IMR-90 (cell line): ENCODE data around the gene ELANE. TPM values are rescaled to one million over a fixed set of nuclear protein-coding genes. Genes with fewer than 3 reads are reported as not detected.

ENCODE experiments used
- ATAC-seq: fragments of 200-7000 bp; cut with Tn5 transposase; 2 replicates; pipeline ENCODE4 v1.9.1; 2020; ENCODE audit warnings: low read depth, mild to moderate bottlenecking, moderate library complexity
- BruUV-seq: library from RNA; stranded (reverse); fragments of 400-500 nt; replicated peaks from 2 replicates; lab custom pipeline; 2021; lab: Mats Ljungman, UMichigan
- CTCF ChIA-PET: fragments of 300-600 bp; formaldehyde crosslinking; extraction: SDS; loops from one replicate; lab custom pipeline; 2021; ENCODE audit warnings: antibody characterized with exemption; lab: Yijun Ruan, JAX
- POLR2A ChIA-PET: fragments of 300-600 bp; sonication (Branson Sonifier 250); formaldehyde crosslinking; loops from one replicate; lab custom pipeline; 2022; ENCODE audit warnings: antibody characterized with exemption; ENCODE audit not compliant: unreplicated experiment; lab: Charles Lee
- DNase-seq: peaks from one replicate; pipeline ENCODE4 v3.0.0; 2013
- H2AFZ ChIP-seq: replicated peaks from 2 replicates; pipeline ENCODE3; 2013; ENCODE audit warnings: low read length, mild to moderate bottlenecking; ENCODE audit not compliant: poor library complexity
- H2AK5ac ChIP-seq: 2 replicates; pipeline ENCODE4 v1.6.1; 2013; ENCODE audit warnings: low read depth, low read length, inconsistent platforms
- H2AK9ac ChIP-seq: replicated peaks from 2 replicates; pipeline ENCODE3; 2013; ENCODE audit warnings: mild to moderate bottlenecking, low read depth, low read length, moderate library complexity; ENCODE audit not compliant: poor library complexity
- H2BK120ac ChIP-seq: 2 replicates; pipeline ENCODE4 v1.6.1; 2013; ENCODE audit warnings: low read depth, low read length, inconsistent platforms
- H2BK15ac ChIP-seq: 3 replicates; pipeline ENCODE4 v1.6.1; 2013; ENCODE audit warnings: low read depth, low read length, inconsistent platforms
- H2BK20ac ChIP-seq: 2 replicates; pipeline ENCODE4 v1.6.1; 2013; ENCODE audit warnings: low read depth, mild to moderate bottlenecking, inconsistent platforms, low read length, moderate library complexity
- H2BK5ac ChIP-seq: 2 replicates; pipeline ENCODE4 v1.6.1; 2013; ENCODE audit warnings: mild to moderate bottlenecking, low read depth, low read length, inconsistent platforms; ENCODE audit not compliant: poor library complexity, severe bottlenecking
- H3K14ac ChIP-seq: replicated peaks from 2 replicates; pipeline ENCODE4 v1.6.1; 2013; ENCODE audit warnings: low read depth, low read length, inconsistent platforms
- H3K18ac ChIP-seq: 2 replicates; pipeline ENCODE4 v1.6.1; 2013; ENCODE audit warnings: low read depth, low read length, control low read depth
- H3K23ac ChIP-seq: 2 replicates; pipeline ENCODE4 v1.6.1; 2013; ENCODE audit warnings: low read depth, low read length, inconsistent platforms
- H3K27ac ChIP-seq: 2 replicates; pipeline ENCODE4 v1.5.1; 2013; ENCODE audit warnings: mild to moderate bottlenecking, control low read depth, low read length; ENCODE audit not compliant: insufficient read depth
- H3K27me3 ChIP-seq: 2 replicates; pipeline ENCODE4 v1.6.1; 2013; ENCODE audit warnings: low read length; ENCODE audit not compliant: control insufficient read depth, insufficient read depth
- H3K36me3 ChIP-seq: 2 replicates; pipeline ENCODE4 v1.6.1; 2013; ENCODE audit warnings: low read length, mixed read lengths; ENCODE audit not compliant: control insufficient read depth, insufficient read depth
- H3K4ac ChIP-seq: 2 replicates; pipeline ENCODE4 v1.6.1; 2013; ENCODE audit warnings: low read depth, low read length, inconsistent platforms
- H3K4me1 ChIP-seq: 2 replicates; pipeline ENCODE4 v1.6.1; 2013; ENCODE audit warnings: low read length, mixed read lengths; ENCODE audit not compliant: control insufficient read depth, insufficient read depth
- H3K4me2 ChIP-seq: 2 replicates; pipeline ENCODE4 v1.6.1; 2013; ENCODE audit warnings: low read depth, mild to moderate bottlenecking, control low read depth, low read length, moderate library complexity
- H3K4me3 ChIP-seq: 2 replicates; pipeline ENCODE4 v1.5.1; 2013; ENCODE audit warnings: low read depth, mild to moderate bottlenecking, control low read depth, low read length, moderate library complexity; ENCODE audit not compliant: insufficient read depth
- H3K56ac ChIP-seq: 2 replicates; pipeline ENCODE4 v1.6.1; 2013; ENCODE audit warnings: low read length, inconsistent platforms; ENCODE audit not compliant: insufficient read depth; ENCODE audit errors: extremely low read depth
- H3K79me1 ChIP-seq, 2 experiments: 2 replicates each; pipeline ENCODE4 v1.6.1; 2013; ENCODE audit warnings: low read length in 2 of 2, inconsistent platforms in 1 of 2, low read depth in 1 of 2
- H3K9ac ChIP-seq: 2 replicates; pipeline ENCODE4 v1.6.1; 2013; ENCODE audit warnings: low read depth, low read length, control low read depth
- H3K9me1 ChIP-seq: 2 replicates; pipeline ENCODE4 v1.6.1; 2013; ENCODE audit warnings: low read length, inconsistent platforms; ENCODE audit not compliant: insufficient read depth
- H3K9me3 ChIP-seq: 2 replicates; pipeline ENCODE4 v1.6.1; 2013; ENCODE audit warnings: low read length; ENCODE audit not compliant: control insufficient read depth, insufficient read depth
- H4K20me1 ChIP-seq: 2 replicates; pipeline ENCODE4 v1.6.1; 2013; ENCODE audit warnings: low read length, inconsistent platforms; ENCODE audit not compliant: insufficient read depth
- H4K5ac ChIP-seq: 2 replicates; pipeline ENCODE4 v1.6.1; 2013; ENCODE audit warnings: mild to moderate bottlenecking, low read depth, low read length, control low read depth
- H4K8ac ChIP-seq, 2 experiments: 2 replicates each; pipeline ENCODE4 v1.6.1; 2013; ENCODE audit warnings: low read depth in 2 of 2, low read length in 2 of 2, control low read depth in 1 of 2, inconsistent platforms in 1 of 2
- H4K91ac ChIP-seq: 2 replicates; pipeline ENCODE4 v1.6.1; 2013; ENCODE audit warnings: low read depth, low read length, inconsistent platforms; ENCODE audit not compliant: insufficient read depth
- BHLHE40 ChIP-seq: fragments of 150-350 bp; IDR thresholded peaks from 2 replicates; pipeline ENCODE4 v1.6.1; 2016; ENCODE audit warnings: mild to moderate bottlenecking, low read depth, low read length
- CHD1 ChIP-seq: IDR thresholded peaks from 2 replicates; pipeline ENCODE4 v1.6.1; 2012; ENCODE audit warnings: low read depth, low read length, improper control_type of control experiment
- ELK1 ChIP-seq: fragments of 150-350 bp; IDR thresholded peaks from 2 replicates; pipeline ENCODE4 v1.6.1; 2016; ENCODE audit warnings: low read depth, mild to moderate bottlenecking, low read length, moderate library complexity, borderline replicate concordance
- FOS ChIP-seq: fragments of 150-350 bp; IDR thresholded peaks from 2 replicates; pipeline ENCODE4 v1.6.1; 2016; ENCODE audit warnings: low read depth, low read length
- MAFK ChIP-seq: IDR thresholded peaks from 2 replicates; pipeline ENCODE4 v1.6.1; 2012; ENCODE audit warnings: low read depth, low read length, improper control_type of control experiment
- MAZ ChIP-seq: IDR thresholded peaks from 2 replicates; pipeline ENCODE4 v1.6.1; 2012; ENCODE audit warnings: low read depth, mild to moderate bottlenecking, low read length, improper control_type of control experiment, moderate library complexity, borderline replicate concordance
- MXI1 ChIP-seq: IDR thresholded peaks from 2 replicates; pipeline ENCODE4 v1.6.1; 2012; ENCODE audit warnings: low read depth, mild to moderate bottlenecking, low read length, moderate library complexity, borderline replicate concordance
- NFE2L2 ChIP-seq: fragments of 150-350 bp; IDR thresholded peaks from 2 replicates; pipeline ENCODE4 v1.6.1; 2016; ENCODE audit warnings: low read depth, mild to moderate bottlenecking, low read length
- POLR2A ChIP-seq: IDR thresholded peaks from 2 replicates; pipeline ENCODE4 v1.6.1; 2012; ENCODE audit warnings: mild to moderate bottlenecking, low read depth, low read length
- RAD21 ChIP-seq: IDR thresholded peaks from 2 replicates; pipeline ENCODE4 v1.6.1; 2012; ENCODE audit warnings: low read length, improper control_type of control experiment
- RCOR1 ChIP-seq: IDR thresholded peaks from 2 replicates; pipeline ENCODE4 v1.6.1; 2012; ENCODE audit warnings: mild to moderate bottlenecking, low read length, improper control_type of control experiment; ENCODE audit not compliant: insufficient replicate concordance
- RFX5 ChIP-seq: IDR thresholded peaks from 2 replicates; pipeline ENCODE4 v1.8.0; 2012; ENCODE audit warnings: low read depth, mild to moderate bottlenecking, low read length, moderate library complexity
- WGBS, 2 experiments: methylation state at CpG; one replicate each; pipeline versions ENCODE4 v1.1.5 to v1.1.7; 2013; ENCODE audit warnings: missing lambda C conversion rate in 2 of 2; ENCODE audit not compliant: insufficient read length in 1 of 2; ENCODE audit errors: extremely low coverage in 2 of 2; 5-methylcytosine and 5-hydroxymethylcytosine counted together
- dilution Hi-C: fragments of 300-500 bp; cut with HindIII; formaldehyde crosslinking; loops from one replicate; pipeline ENCODE4 v1.14.3; 2018; ENCODE audit warnings: low sequenced_read_pairs; ENCODE audit not compliant: unreplicated experiment
- in situ Hi-C: fragments of 300-500 bp; cut with MboI; formaldehyde crosslinking; loops from 3 replicates; pipeline ENCODE4 v1.14.3; 2019; ENCODE audit warnings: low sequenced_read_pairs, inconsistent platforms, mixed read lengths
- intact Hi-C: fragments of 100-400 bp; cut with micrococcal nuclease; formaldehyde crosslinking; loops from 2 replicates; pipeline ENCODE4 v1.10.0; 2022
- polyA plus RNA-seq, 3 experiments: library from polyadenylated mRNA; depleted of rRNA; stranded (reverse); fragments of >200 nt; gene quantifications; 2 replicates each; pipeline ENCODE4 v1.2.3, GENCODE V29; 2012; ENCODE audit warnings: low replicate concordance in 1 of 3
- total RNA-seq: library from RNA; depleted of rRNA; stranded (reverse); fragments of >200 nt; gene quantifications from 2 replicates; pipeline ENCODE4 v1.2.3, GENCODE V29; 2012

ELANE gene
- total and polyA plus RNA-seq, 2 of the 4 experiments (the other 2 are of a cell fraction), result 0.27 TPM; not detected in 1

GRCh38 chr19:810077-810855 is 41.8 kb upstream of the ELANE start:
- H3K56ac ChIP-seq, result no peak overlapping the region
- H4K91ac ChIP-seq, result no peak overlapping the region
- no peak overlapping the region for H3K9ac ChIP-seq
- no TSS peak for BruUV-seq
- no peak overlapping the region for H3K18ac ChIP-seq
- H3K4me1 ChIP-seq, result no peaks in the 10 kb centered on the region
- no peak overlapping the region for H2AFZ ChIP-seq
- H4K5ac ChIP-seq, result no peak overlapping the region
- 92% methylated on average over 14 of the region's 30 CpGs; no CpG with 5 or more reads in 1 of the 2 experiments for WGBS, 2 experiments
- H2AK5ac ChIP-seq, result no peak overlapping the region
- CTCF ChIA-PET, result interaction anchor here (0.6 kb wide), 1 partner anchor 65 kb away, joined by 4 read pairs; no protein-coding TSS in a partner anchor
- no peak overlapping the region for H3K23ac ChIP-seq
- H2BK5ac ChIP-seq, result no peak overlapping the region
- no peak overlapping the region for H3K4me2 ChIP-seq
- TF ChIP-seq MXI1, result no peak
- TF ChIP-seq BHLHE40, result no peak
- no peak for TF ChIP-seq RAD21
- TF ChIP-seq RFX5, result no peak
- no peak for TF ChIP-seq MAZ
- TF ChIP-seq ELK1, result no peak
- TF ChIP-seq MAFK, result no peak
- TF ChIP-seq POLR2A, result no peak
- TF ChIP-seq RCOR1, result no peak
- TF ChIP-seq FOS, result no peak
- TF ChIP-seq CHD1, result no peak
- TF ChIP-seq NFE2L2, result no peak
- in situ Hi-C loops (no loop called here), dilution Hi-C loops (no loop called here), intact Hi-C loops (no loop called here)
- no peak overlapping the region for H3K14ac ChIP-seq
- no peak overlapping the region for H4K8ac ChIP-seq
- H3K36me3 ChIP-seq, result peaks cover 86% of the 10 kb centered on the region
- no peak overlapping the region for H2BK20ac ChIP-seq
- no peak overlapping the region for H2BK120ac ChIP-seq
- H4K20me1 ChIP-seq, result peaks cover 69% of the 10 kb centered on the region
- POLR2A ChIA-PET, result no interaction called here
- H3K27me3 ChIP-seq, result no peaks in the 10 kb centered on the region
- H3K9me1 ChIP-seq, result no peaks in the 10 kb centered on the region
- no peaks in the 10 kb centered on the region for H3K9me3 ChIP-seq
- no peak overlapping the region for H3K27ac ChIP-seq
- H2BK15ac ChIP-seq, result no peak overlapping the region
- no peak overlapping the region for H3K4me3 ChIP-seq
- DNase-seq (no peak), ATAC-seq (no peak)
- H3K4ac ChIP-seq, result no peak overlapping the region
- H2AK9ac ChIP-seq, result no peak overlapping the region
- peaks cover 11 to 42% of the 10 kb centered on the region in 2 experiments for H3K79me1 ChIP-seq
